ENCODE measurements around the gene ITM2C.

- TF ChIP-seq EZH2 (IDR thresholded peaks at IDR 0.05; ENCODE audit: low read depth, low read length, severe bottlenecking), result no peak
- TF ChIP-seq CTCF (IDR thresholded peaks at IDR 0.05; ENCODE audit: control extremely low read depth in 1 of 3, insufficient read depth in 1 of 3, low read depth in 1 of 3, low read length in 3 of 3), result no peak
- TF ChIP-seq TBP (IDR thresholded peaks at IDR 0.05; ENCODE audit: low read depth, low read length), result no peak
- TF ChIP-seq MAX (IDR thresholded peaks at IDR 0.05), result no peak
- TF ChIP-seq CEBPB (IDR thresholded peaks at IDR 0.05; ENCODE audit: low read depth, low read length), result no peak
- TF ChIP-seq ASH2L (IDR thresholded peaks at IDR 0.05; ENCODE audit: low read length), result no peak
- no peak for TF ChIP-seq TAF1 (IDR thresholded peaks at IDR 0.05; ENCODE audit: low read depth, low read length)
- TF ChIP-seq CBX8 (IDR thresholded peaks at IDR 0.05; ENCODE audit: borderline replicate concordance, low read depth, low read length), result no peak
- TF ChIP-seq POLR2AphosphoS5 (IDR thresholded peaks at IDR 0.05; ENCODE audit: low read depth, low read length), result no peak
- no peak for TF ChIP-seq BCL11A (IDR thresholded peaks at IDR 0.05; ENCODE audit: low read depth in 2 of 2, low read length in 2 of 2)
- no peak for TF ChIP-seq JUN (IDR thresholded peaks at IDR 0.05; ENCODE audit: low read depth, low read length)
- TF ChIP-seq POU5F1 (IDR thresholded peaks at IDR 0.05; ENCODE audit: low read depth, low read length), result no peak
- TF ChIP-seq SP1 (IDR thresholded peaks at IDR 0.05; ENCODE audit: low read depth, low read length), result no peak
- no peak for TF ChIP-seq KDM1A (IDR thresholded peaks at IDR 0.05; ENCODE audit: borderline replicate concordance, low read length)
Observed at GRCh38 chr2:230886206-230886605, 21.5 kb downstream of the ITM2C start.
